HG03025 (cell line): ENCODE results near the gene ATP2C2.

Experiments used
- ATAC-seq: cut with Tn5 transposase; IDR thresholded peaks from one replicate; pipeline ENCODE4 v1.9.1; 2021; ENCODE audit warnings: mild to moderate bottlenecking, moderate library complexity; ENCODE audit not compliant: unreplicated experiment, low FRiP score

Gene ATP2C2

GRCh38 chr16:84505249-84506187, 137.2 kb downstream of the ATP2C2 start:
- ATAC-seq, result no peak

- no peak for ATAC-seq
Measured at GRCh38 chr16:84507011-84507982, 139.0 kb downstream of the ATP2C2 start.

GRCh38 chr16:84508502-84508901, 140.2 kb downstream of the ATP2C2 start:
- ATAC-seq, result no peak

GRCh38 chr16:84509032-84509950, 141.0 kb downstream of the ATP2C2 start:
- no peak for ATAC-seq

GRCh38 chr16:84511180-84511800, 143.0 kb downstream of the ATP2C2 start:
- no peak for ATAC-seq

- no peak for ATAC-seq
Measured at GRCh38 chr16:84511831-84512230, 143.5 kb downstream of the ATP2C2 start.

GRCh38 chr16:84513123-84513522, 144.8 kb downstream of the ATP2C2 start:
- no peak for ATAC-seq

GRCh38 chr16:84513666-84514065, 145.3 kb downstream of the ATP2C2 start:
- no peak for ATAC-seq
